Endothelial cell of umbilical vein (primary cell): ENCODE results near the gene FAM53B. TPM values are rescaled to one million over a fixed set of nuclear protein-coding genes. Genes with fewer than 3 reads are reported as not detected.

ENCODE experiments used
- BruUV-seq: library from RNA; stranded (reverse); fragments of 400-500 nt; replicated peaks from 2 replicates; lab custom pipeline; 2021; lab: Mats Ljungman, UMichigan
- CTCF ChIA-PET: fragments of 300-600, 350-600 bp; sonication (Branson Sonifier 250); formaldehyde crosslinking; loops from one replicate; lab custom pipeline; 2021; ENCODE audit warnings: antibody characterized with exemption, inconsistent platforms; lab: Charles Lee
- POLR2A ChIA-PET: fragments of 300-600, 350-600 bp; sonication (Branson Sonifier 250); formaldehyde crosslinking; loops from one replicate; lab custom pipeline; 2021; ENCODE audit warnings: antibody characterized with exemption, inconsistent platforms; lab: Charles Lee
- DNase-seq: peaks from one replicate; pipeline ENCODE4 v3.0.0-alpha.2; 2011; ENCODE audit warnings: low read depth, low spot score
- FAIRE-seq: peaks from 2 replicates; lab custom pipeline; 2011; peaks lifted over from hg19 to GRCh38; lab: Jason Lieb, UNC
- H2AFZ ChIP-seq: 2 replicates; pipeline ENCODE4 v1.6.0; 2012; ENCODE audit warnings: low read depth, low read length, control low read depth, inconsistent platforms
- H3K27ac ChIP-seq: 2 replicates; pipeline ENCODE4 v1.5.1; 2011; ENCODE audit warnings: low read depth, mild to moderate bottlenecking, control low read depth, low read length, moderate library complexity; ENCODE audit not compliant: insufficient read depth
- H3K27me3 ChIP-seq, 2 experiments: 2 replicates each; pipeline versions ENCODE4 v1.6.0 to v1.6.1; 2011; ENCODE audit warnings: low read length in 2 of 2, mixed read lengths in 1 of 2; ENCODE audit not compliant: control insufficient read depth in 2 of 2, insufficient read depth in 2 of 2
- H3K36me3 ChIP-seq, 2 experiments: 2 replicates in 1 of 2; 3 replicates in 1 of 2; pipeline ENCODE4 v1.5.1; 2011; ENCODE audit warnings: low read length in 2 of 2, mild to moderate bottlenecking in 1 of 2, moderate library complexity in 1 of 2; ENCODE audit not compliant: control insufficient read depth in 2 of 2, insufficient read depth in 2 of 2; ENCODE audit errors: extremely low read depth in 1 of 2
- H3K4me1 ChIP-seq: 3 replicates; pipeline ENCODE4 v1.5.1; 2011; ENCODE audit warnings: mild to moderate bottlenecking, low read length; ENCODE audit not compliant: control insufficient read depth, insufficient read depth; ENCODE audit errors: extremely low read depth
- H3K4me2 ChIP-seq: 2 replicates; pipeline ENCODE4 v1.6.1; 2011; ENCODE audit warnings: low read length, control low read depth, mixed read lengths; ENCODE audit not compliant: insufficient read depth
- H3K4me3 ChIP-seq, 3 experiments: fragments of 200-600 bp in 1 of 3; sonication (generic), shearing (Covaris generic) in 1 of 3; replicated peaks in 1 of 3; 2 replicates each; pipeline ENCODE4 v1.5.1; 2011 to 2016; ENCODE audit warnings: control low read depth in 3 of 3, low read length in 3 of 3, mild to moderate bottlenecking in 2 of 3, inconsistent platforms in 1 of 3, low read depth in 1 of 3, moderate library complexity in 1 of 3; ENCODE audit not compliant: insufficient read depth in 1 of 3
- H3K79me2 ChIP-seq: 2 replicates; pipeline ENCODE4 v1.6.0; 2012; ENCODE audit warnings: low read length, inconsistent platforms; ENCODE audit not compliant: control insufficient read depth, insufficient read depth
- H3K9ac ChIP-seq: replicated peaks from 2 replicates; pipeline ENCODE3; 2011; ENCODE audit warnings: low read length, control low read depth; ENCODE audit not compliant: insufficient read depth; ENCODE audit errors: extremely low read depth
- H3K9me1 ChIP-seq: replicated peaks from 3 replicates; pipeline ENCODE4 v1.6.0; 2011; ENCODE audit warnings: mild to moderate bottlenecking, low read length; ENCODE audit not compliant: control insufficient read depth, insufficient read depth; ENCODE audit errors: extremely low read depth
- H3K9me3 ChIP-seq: replicated peaks from 2 replicates; pipeline ENCODE4 v1.5.1; 2012; ENCODE audit warnings: low read length, inconsistent platforms; ENCODE audit not compliant: control insufficient read depth, insufficient read depth
- H4K20me1 ChIP-seq: replicated peaks from 2 replicates; pipeline ENCODE3; 2011; ENCODE audit warnings: mild to moderate bottlenecking, low read length; ENCODE audit not compliant: control insufficient read depth, insufficient read depth; ENCODE audit errors: extremely low read depth
- CTCF ChIP-seq, 2 donors: IDR thresholded peaks; 1 replicate in 1 of 2; 2 replicates in 1 of 2; pipeline ENCODE4 v1.5.1; 2011; ENCODE audit warnings: low read length in 2 of 2, mild to moderate bottlenecking in 2 of 2, moderate library complexity in 2 of 2, control low read depth in 1 of 2, inconsistent platforms in 1 of 2, low read depth in 1 of 2; ENCODE audit not compliant: insufficient read depth in 1 of 2; ENCODE audit errors: extremely low read depth in 1 of 2
- EZH2 ChIP-seq: IDR thresholded peaks from 2 replicates; pipeline ENCODE4 v1.6.1; 2012; ENCODE audit warnings: borderline replicate concordance, low read depth, mild to moderate bottlenecking, moderate library complexity, low read length, inconsistent platforms; ENCODE audit not compliant: severe bottlenecking
- FOS ChIP-seq: IDR thresholded peaks from 2 replicates; pipeline ENCODE4 v1.6.1; 2011; ENCODE audit warnings: mild to moderate bottlenecking, low read length, moderate library complexity, borderline replicate concordance; ENCODE audit not compliant: insufficient read depth
- GATA2 ChIP-seq: IDR thresholded peaks from 2 replicates; pipeline ENCODE4 v1.7.0; 2011; ENCODE audit warnings: low read depth, mild to moderate bottlenecking, moderate library complexity, mixed read lengths, low read length; ENCODE audit not compliant: insufficient read length, insufficient read depth
- JUN ChIP-seq: IDR thresholded peaks from 2 replicates; pipeline ENCODE4 v1.6.1; 2011; ENCODE audit warnings: borderline replicate concordance, low read depth; ENCODE audit not compliant: insufficient read length, insufficient read depth
- MAX ChIP-seq: IDR thresholded peaks from 2 replicates; pipeline ENCODE4 v1.6.1; 2011; ENCODE audit not compliant: insufficient read depth, insufficient read length
- MYC ChIP-seq: IDR thresholded peaks from one replicate; pipeline ENCODE4 v1.6.1; 2011; ENCODE audit warnings: mild to moderate bottlenecking, low read depth, low read length
- POLR2A ChIP-seq: IDR thresholded peaks from 2 replicates; pipeline ENCODE4 v1.6.1; 2012; ENCODE audit warnings: low read depth, mild to moderate bottlenecking, control low read depth, low read length
- POLR2AphosphoS5 ChIP-seq: IDR thresholded peaks from 2 replicates; pipeline ENCODE4 v1.6.1; 2012; ENCODE audit warnings: low read depth, mild to moderate bottlenecking, control low read depth, low read length, moderate library complexity; ENCODE audit not compliant: insufficient read depth
- dilution Hi-C: fragments of 300-500 bp; cut with MboI; formaldehyde crosslinking; loops from one replicate; pipeline ENCODE4 v1.15.0; 2019; ENCODE audit warnings: low sequenced_read_pairs; ENCODE audit not compliant: extremely low pct_ligation_motif_present
- intact Hi-C: fragments of 100-400 bp; cut with micrococcal nuclease; formaldehyde crosslinking; loops from one replicate; pipeline ENCODE4 v1.10.0; 2022
- polyA plus RNA-seq, 4 experiments: library from polyadenylated mRNA; depleted of rRNA in 3 of 4; stranded (reverse) in 3 of 4; unstranded in 1 of 4; fragments of >200 nt; gene quantifications; 2 replicates each; pipeline versions ENCODE4 v1.2.1 to v1.2.3, GENCODE V29; 2011 to 2012; ENCODE audit warnings: missing spikeins in 1 of 4
- total RNA-seq: library from RNA; stranded (reverse); gene quantifications from 2 replicates; pipeline ENCODE4 v1.2.3, GENCODE V29; 2021

The FAM53B gene
- total and polyA plus RNA-seq, 2 donors (not counting 3 experiments of a cell fraction or from before 2014, with no cell fraction given): 8.5 to 21.1 TPM

- no peak for TF ChIP-seq CTCF (IDR thresholded peaks at IDR 0.05; ENCODE audit: extremely low read depth in 1 of 2, insufficient read depth in 1 of 2, low read depth in 1 of 2, low read length in 2 of 2)
- no peak for TF ChIP-seq GATA2
- Histone ChIP-seq H3K36me3 (peaks cover 0 to 7% of the 10 kb centered on the region in 2 experiments), H3K79me2 (peaks cover 7% of the 10 kb centered on the region), H3K9me1 (no peaks in the 10 kb centered on the region), H4K20me1 (no peaks in the 10 kb centered on the region), H3K27me3 (no peaks in the 10 kb centered on the region), H3K9ac (no peak overlapping the region), H3K4me2 (no peak overlapping the region), H2AFZ (no peak overlapping the region), H3K4me1 (no peaks in the 10 kb centered on the region), H3K27ac (no peak overlapping the region), H3K9me3 (no peaks in the 10 kb centered on the region), H3K4me3 (no peak overlapping the region)
- FAIRE-seq (no peak), DNase-seq (no peak)
- intact Hi-C loops (no loop called here), dilution Hi-C loops (no loop called here)
- CTCF ChIA-PET: interaction anchor here (1.2 kb wide), 2 partner anchors 23 to 36 kb away, joined by 3 to 4 read pairs; no protein-coding TSS in a partner anchor
- POLR2A ChIA-PET: no interaction called here
- BruUV-seq: no TSS peak
Measured at GRCh38 chr10:124677749-124678556, 66.2 kb downstream of the FAM53B start.

GRCh38 chr10:124677293-124677699 is 66.9 kb downstream of the FAM53B start:
- BruUV-seq: no TSS peak
- dilution Hi-C loops: no loop called here
- Histone ChIP-seq H3K4me2 (no peak overlapping the region), H3K9ac (no peak overlapping the region), H3K27ac (no peak overlapping the region), H3K4me3 (no peak overlapping the region), H2AFZ (no peak overlapping the region), H3K36me3 (peaks cover 0 to 7% of the 10 kb centered on the region in 2 experiments), H4K20me1 (no peaks in the 10 kb centered on the region), H3K9me3 (no peaks in the 10 kb centered on the region), H3K9me1 (no peaks in the 10 kb centered on the region), H3K79me2 (peaks cover 7% of the 10 kb centered on the region), H3K27me3 (no peaks in the 10 kb centered on the region), H3K4me1 (no peaks in the 10 kb centered on the region)
- intact Hi-C loops: no loop called here
- TF ChIP-seq MAX: no peak
- no peak for TF ChIP-seq GATA2
- TF ChIP-seq POLR2A: no peak
- no peak for TF ChIP-seq CTCF (IDR thresholded peaks at IDR 0.05; ENCODE audit: extremely low read depth in 1 of 2, insufficient read depth in 1 of 2, low read depth in 1 of 2, low read length in 2 of 2)
- TF ChIP-seq JUN: no peak
- TF ChIP-seq MYC: no peak
- no peak for TF ChIP-seq EZH2
- TF ChIP-seq FOS: no peak
- TF ChIP-seq POLR2AphosphoS5: no peak
- DNase-seq: no peak
- ChIA-PET CTCF (no interaction called here), POLR2A (no interaction called here)
- FAIRE-seq: no peak
